GM19025 (cell line): ENCODE measurements around the gene GTF3C1.
A peak's percentile ranks its signal among the peaks of the same experiment; 100 is the strongest.

Experiments used
- ATAC-seq: cut with Tn5 transposase; IDR thresholded peaks from one replicate; pipeline ENCODE4 v1.9.1; 2021; ENCODE audit warnings: mild to moderate bottlenecking, low read depth, moderate library complexity; ENCODE audit not compliant: unreplicated experiment

The GTF3C1 gene

DNA sequence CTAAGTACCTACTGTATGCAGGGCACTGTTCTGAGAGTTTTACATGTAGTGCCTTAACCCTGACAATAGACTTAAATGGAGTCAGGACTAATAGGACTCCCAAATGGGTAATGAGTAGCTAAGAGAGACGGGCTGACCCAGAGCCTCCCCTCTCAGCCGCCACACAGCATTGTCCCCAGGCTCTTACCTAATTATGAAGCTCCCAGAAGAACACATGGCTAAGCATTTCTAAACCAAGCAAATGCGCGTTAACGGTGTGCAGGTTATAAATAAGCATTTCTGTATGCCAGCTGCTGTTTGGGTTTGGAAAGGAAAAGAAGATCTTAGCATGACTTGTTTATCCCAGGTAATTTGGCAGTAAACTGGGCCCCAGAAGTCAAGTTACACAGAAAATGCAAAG, 14.5 kb upstream of the GTF3C1 start:
- ATAC-seq, result no peak

- ATAC-seq, result no peak
Observed at GRCh38 chr16:27561216-27561615, 11.5 kb upstream of the GTF3C1 start.

GRCh38 chr16:27558932-27559331, 9.2 kb upstream of the GTF3C1 start:
- no peak for ATAC-seq

DNA sequence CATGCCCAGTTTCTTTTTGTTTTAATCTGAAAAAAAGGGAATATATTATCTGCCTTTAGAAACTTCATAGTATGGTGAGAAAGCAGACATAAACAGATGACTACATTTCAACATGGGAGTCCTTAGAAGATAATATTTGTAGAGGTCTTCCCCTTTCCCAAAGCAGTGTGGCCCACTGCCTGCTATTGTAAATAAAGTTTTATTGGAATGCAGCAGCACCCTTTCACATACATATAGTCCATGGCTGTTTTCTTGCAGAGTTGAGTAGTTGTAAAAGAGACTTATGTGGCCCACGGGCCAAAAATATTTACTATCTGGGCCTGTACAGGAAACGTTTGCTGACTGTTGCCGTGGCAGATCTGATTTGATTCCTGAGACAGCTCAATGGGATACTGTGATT, 8.7 kb upstream of the GTF3C1 start:
- ATAC-seq, result no peak

DNA sequence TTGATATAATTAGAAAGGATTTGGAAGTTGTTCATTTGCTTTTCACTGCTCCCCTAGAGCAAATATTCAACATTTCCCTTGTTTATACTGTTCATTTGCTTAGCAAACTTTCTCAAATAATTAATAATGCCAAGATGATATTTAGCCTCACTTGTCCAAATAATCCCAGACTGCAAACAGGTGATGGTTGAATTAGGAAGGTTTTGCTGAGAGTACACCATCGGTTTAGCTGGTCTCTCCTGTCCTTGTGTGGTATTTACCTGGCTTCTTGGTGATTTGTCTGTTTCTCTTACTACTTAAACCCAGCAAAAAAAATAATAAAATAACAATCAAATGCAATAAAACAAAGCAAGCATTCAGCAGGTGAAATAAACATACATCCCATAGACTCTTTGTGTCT, 6.8 kb upstream of the GTF3C1 start:
- no peak for ATAC-seq

- ATAC-seq, result no peak
Observed at GRCh38 chr16:27551036-27551435, 1.3 kb upstream of the GTF3C1 start.

GRCh38 chr16:27550582-27550920, 838 bp upstream of the GTF3C1 start:
- no peak for ATAC-seq

- peak; percentile 21 for ATAC-seq
Observed at GRCh38 chr16:27549464-27549745, 308 bp downstream of the GTF3C1 start.

DNA sequence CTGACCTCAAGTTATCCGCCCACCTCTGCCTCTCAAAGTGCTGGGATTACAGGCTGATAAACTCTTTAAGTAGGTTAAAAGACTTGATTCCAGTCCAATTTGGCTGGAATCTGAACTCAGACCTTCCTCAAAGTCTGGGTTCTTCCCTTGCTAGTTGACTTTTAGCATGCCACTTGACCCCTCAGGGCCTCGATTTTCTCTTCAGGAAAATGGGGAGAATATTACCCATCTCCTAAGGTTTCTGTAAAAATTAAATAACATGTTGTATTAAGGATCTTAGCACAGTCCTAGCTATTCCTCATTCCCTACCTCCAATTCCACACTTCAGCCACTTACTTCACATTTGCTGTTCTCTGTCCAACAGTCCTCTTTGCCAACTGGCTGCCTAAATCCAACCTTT, 1.9 kb downstream of the GTF3C1 start:
- no peak for ATAC-seq

DNA sequence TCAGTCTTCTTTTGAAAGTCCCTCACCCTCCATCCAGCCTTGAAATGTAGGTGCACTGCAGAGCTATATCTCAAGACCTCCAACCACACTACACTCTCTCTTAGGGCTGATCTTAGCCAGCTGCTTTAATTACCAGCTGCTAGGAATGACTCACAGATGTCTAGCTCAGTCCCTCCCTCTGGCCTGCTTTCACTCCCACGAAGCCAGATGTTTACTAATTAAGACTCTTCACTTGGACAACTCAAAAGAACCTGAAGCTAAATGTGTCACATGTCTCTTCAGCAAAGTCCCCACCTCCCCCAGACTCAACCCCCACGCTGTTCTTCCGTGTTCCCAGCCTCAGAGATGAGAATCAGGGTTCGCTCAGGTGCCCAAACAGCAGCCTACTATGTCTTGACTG, 2.6 kb downstream of the GTF3C1 start:
- ATAC-seq, result no peak

DNA sequence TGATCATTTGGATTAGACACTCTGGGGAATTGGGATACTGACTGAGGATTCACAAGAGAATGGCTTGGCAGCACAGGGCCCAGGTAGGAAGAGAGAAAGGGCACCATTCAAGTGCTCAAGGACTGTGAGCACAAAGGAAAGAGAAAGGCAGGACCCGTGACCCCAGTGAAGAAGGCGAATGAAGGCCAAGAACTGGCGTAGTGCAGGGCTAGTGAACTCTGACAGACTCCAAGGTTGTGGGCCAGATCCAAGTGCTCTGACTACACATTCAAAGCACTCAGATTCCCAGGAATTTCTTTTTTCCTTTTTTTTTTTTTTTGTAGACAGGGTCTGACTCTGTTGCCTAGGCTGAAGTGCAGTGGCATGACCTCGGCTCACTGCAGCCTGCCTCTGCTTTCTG, 5.0 kb downstream of the GTF3C1 start:
- ATAC-seq, result no peak

- ATAC-seq, result no peak
Observed at GRCh38 chr16:27543801-27544200, 5.9 kb downstream of the GTF3C1 start.

- ATAC-seq, result no peak
Observed at GRCh38 chr16:27539636-27540035, 10.1 kb downstream of the GTF3C1 start.

DNA sequence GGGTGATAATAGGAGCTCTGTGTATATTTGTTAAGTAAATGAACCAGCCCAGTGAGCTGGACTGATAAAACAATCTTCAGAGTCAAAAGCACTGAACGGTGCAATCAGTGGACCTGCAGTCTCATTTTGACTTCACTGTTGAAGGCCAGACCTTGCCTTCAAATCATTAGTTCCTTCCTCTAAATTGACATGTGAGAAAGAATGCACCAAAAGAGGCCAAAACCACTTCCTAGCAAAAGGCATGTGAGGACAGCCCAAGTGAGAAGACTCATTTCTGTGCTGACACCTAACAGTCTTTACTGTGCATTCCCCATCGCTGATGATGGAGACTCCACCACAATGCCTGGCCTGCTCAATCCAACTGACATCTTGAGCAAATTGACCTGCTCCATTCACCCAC, 10.6 kb downstream of the GTF3C1 start:
- no peak for ATAC-seq

DNA sequence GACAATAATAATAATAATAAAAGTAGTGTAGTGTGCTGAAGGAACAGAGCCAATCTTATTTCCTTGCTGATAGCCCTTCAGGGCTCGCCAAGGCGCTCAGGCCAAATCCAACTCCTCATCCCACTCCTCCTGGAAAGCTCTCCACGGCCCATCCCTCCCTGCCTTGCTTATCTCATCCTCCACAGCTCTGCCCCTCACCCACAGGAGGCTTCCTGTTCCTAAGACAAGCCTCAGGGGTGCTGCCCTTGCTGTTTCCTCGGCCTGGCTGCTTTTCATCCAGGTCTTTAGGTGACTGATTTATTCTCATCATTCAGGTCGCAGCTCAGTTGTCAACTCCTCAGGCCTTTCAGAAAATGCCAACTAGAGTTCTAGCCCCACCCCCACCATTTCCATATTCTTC, 11.2 kb downstream of the GTF3C1 start:
- no peak for ATAC-seq

GRCh38 chr16:27534256-27534655, 15.5 kb downstream of the GTF3C1 start:
- ATAC-seq, result no peak

- no peak for ATAC-seq
Observed at GRCh38 chr16:27531826-27532800, 17.6 kb downstream of the GTF3C1 start.

GRCh38 chr16:27531186-27531585, 18.5 kb downstream of the GTF3C1 start:
- ATAC-seq, result no peak

- no peak for ATAC-seq
Observed at GRCh38 chr16:27529962-27530361, 19.8 kb downstream of the GTF3C1 start.

GRCh38 chr16:27528294-27528693, 21.4 kb downstream of the GTF3C1 start:
- no peak for ATAC-seq

DNA sequence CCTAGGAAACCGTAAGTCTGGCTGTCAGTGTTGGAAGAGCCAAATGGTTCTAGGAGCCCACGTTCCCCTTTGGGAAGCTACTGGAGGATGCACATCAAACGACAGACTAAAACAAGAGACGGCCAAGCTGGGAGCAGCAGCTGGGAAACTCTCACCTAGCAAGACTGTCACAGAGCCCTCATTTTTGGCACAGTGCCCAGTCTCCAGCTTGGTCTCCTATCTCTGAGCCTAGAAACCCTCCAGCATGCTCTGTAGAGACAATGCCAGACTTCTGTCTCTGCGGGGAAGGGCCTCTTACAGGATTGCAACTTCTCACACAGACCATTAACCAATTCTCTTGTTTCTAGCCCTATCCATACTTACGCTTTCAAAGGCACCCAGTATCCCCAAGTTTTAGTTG, 23.5 kb downstream of the GTF3C1 start:
- no peak for ATAC-seq

DNA sequence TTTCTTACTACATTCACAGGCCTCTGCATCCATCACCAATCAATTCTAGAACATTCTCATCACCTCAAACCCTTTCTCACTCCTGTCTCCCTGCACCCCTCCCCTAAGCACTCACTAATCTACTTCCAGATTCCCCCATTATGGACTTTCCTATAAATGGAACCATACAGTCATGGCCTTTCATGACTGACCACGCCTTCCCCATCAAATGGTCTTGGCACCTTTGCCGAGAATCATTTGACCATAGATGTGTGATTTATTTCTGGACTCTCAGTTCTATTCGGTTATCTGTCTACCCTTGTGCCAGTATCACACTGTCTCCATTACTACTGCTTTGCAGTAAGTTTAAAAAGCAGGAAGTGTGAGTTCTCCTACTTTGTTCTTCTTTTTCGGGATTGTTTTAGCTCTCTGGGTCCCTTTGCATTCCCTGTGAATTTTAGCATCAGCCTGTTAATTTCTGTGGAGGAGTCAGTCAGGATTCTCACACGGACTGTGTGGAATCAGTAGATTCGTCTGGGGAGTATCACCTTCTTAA, 27.5 kb downstream of the GTF3C1 start:
- no peak for ATAC-seq
